Skeletal muscle satellite cell (primary cell): Measurements from ENCODE around the gene PPP2R2B.

Source experiments
- H3K27me3 ChIP-seq: 2 replicates; pipeline ENCODE4 v1.7.0; 2013; ENCODE audit warnings: low read length; ENCODE audit not compliant: control insufficient read depth, insufficient read depth
- H3K36me3 ChIP-seq: 2 replicates; pipeline ENCODE4 v1.7.0; 2013; ENCODE audit warnings: mild to moderate bottlenecking, control low read depth, low read length; ENCODE audit not compliant: insufficient read depth
- H3K4me1 ChIP-seq: 2 replicates; pipeline ENCODE4 v1.7.0; 2013; ENCODE audit warnings: low read length; ENCODE audit not compliant: control insufficient read depth, insufficient read depth
- H3K4me2 ChIP-seq: 2 replicates; pipeline ENCODE4 v1.7.0; 2013; ENCODE audit warnings: mild to moderate bottlenecking, low read length
- H3K4me3 ChIP-seq: 2 replicates; pipeline ENCODE4 v1.7.0; 2013; ENCODE audit warnings: low read length
- H3K9ac ChIP-seq: 2 replicates; pipeline ENCODE4 v1.7.0; 2013; ENCODE audit warnings: mild to moderate bottlenecking, low read depth, low read length, moderate library complexity
- H3K9me3 ChIP-seq: replicated peaks from 2 replicates; pipeline ENCODE4 v1.7.0; 2013; ENCODE audit warnings: mild to moderate bottlenecking, control low read depth, low read length

PPP2R2B gene

GRCh38 chr5:146903789-146904188, 25.2 kb upstream of the PPP2R2B start:
- Histone ChIP-seq H3K4me1 (no peaks in the 10 kb centered on the region), H3K4me2 (no peak overlapping the region), H3K27me3 (no peaks in the 10 kb centered on the region), H3K9me3 (no peaks in the 10 kb centered on the region), H3K9ac (no peak overlapping the region), H3K36me3 (no peaks in the 10 kb centered on the region), H3K4me3 (no peak overlapping the region)

GRCh38 chr5:146902471-146902870, 23.9 kb upstream of the PPP2R2B start:
- Histone ChIP-seq H3K36me3 (no peaks in the 10 kb centered on the region), H3K4me3 (no peak overlapping the region), H3K4me2 (no peak overlapping the region), H3K9ac (no peak overlapping the region), H3K27me3 (no peaks in the 10 kb centered on the region), H3K4me1 (no peaks in the 10 kb centered on the region), H3K9me3 (no peaks in the 10 kb centered on the region)

DNA sequence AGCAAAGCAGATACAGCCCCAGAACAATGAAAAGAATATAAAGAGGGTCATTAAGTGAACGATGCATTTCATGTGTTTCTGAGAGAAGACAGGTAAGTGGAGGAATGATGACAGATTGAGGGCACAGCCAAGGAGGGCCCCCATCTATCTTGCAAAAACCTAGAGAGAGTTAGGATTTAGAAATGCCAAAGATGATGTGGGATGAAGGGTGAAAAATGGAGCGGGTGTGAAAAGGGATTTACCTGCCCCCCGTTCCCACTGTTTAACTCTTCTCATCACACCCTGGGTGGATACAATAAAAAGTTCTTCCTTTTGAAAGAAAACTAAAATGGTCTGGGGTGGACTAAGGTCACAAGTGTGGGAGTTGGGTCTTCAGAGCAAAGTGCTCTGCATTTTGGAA, 18.5 kb upstream of the PPP2R2B start:
- no peaks in the 10 kb centered on the region for H3K36me3 ChIP-seq
- no peak overlapping the region for H3K4me3 ChIP-seq
- no peak overlapping the region for H3K9ac ChIP-seq
- H3K4me2 ChIP-seq, result no peak overlapping the region
- H3K27me3 ChIP-seq, result no peaks in the 10 kb centered on the region
- H3K9me3 ChIP-seq, result no peaks in the 10 kb centered on the region
- no peaks in the 10 kb centered on the region for H3K4me1 ChIP-seq

GRCh38 chr5:146894753-146895521, 16.4 kb upstream of the PPP2R2B start:
- Histone ChIP-seq H3K4me2 (no peak overlapping the region), H3K9ac (no peak overlapping the region), H3K27me3 (no peaks in the 10 kb centered on the region), H3K9me3 (no peaks in the 10 kb centered on the region), H3K4me3 (no peak overlapping the region), H3K4me1 (peaks cover 6% of the 10 kb centered on the region), H3K36me3 (no peaks in the 10 kb centered on the region)

DNA sequence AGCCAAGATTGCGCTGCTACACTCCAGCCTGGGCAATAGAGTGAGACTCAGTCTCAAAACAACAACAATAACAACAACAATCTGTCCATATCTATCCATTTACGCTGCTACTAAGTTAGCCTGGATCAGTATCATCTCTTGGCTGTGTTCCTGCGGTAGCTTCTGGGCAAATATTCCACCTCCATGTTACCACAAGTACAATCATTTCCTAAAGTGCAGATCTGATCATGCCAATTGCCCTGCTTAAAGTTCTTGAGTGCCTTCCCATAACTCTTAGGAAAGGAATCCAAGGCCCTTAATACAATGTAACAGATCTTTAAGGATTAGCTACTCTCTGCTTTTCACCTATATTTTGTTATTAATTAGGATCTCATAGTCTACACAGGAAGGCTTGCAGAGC, 15.4 kb upstream of the PPP2R2B start:
- no peak overlapping the region for H3K4me3 ChIP-seq
- H3K36me3 ChIP-seq, result no peaks in the 10 kb centered on the region
- H3K27me3 ChIP-seq, result no peaks in the 10 kb centered on the region
- H3K9me3 ChIP-seq, result no peaks in the 10 kb centered on the region
- H3K4me2 ChIP-seq, result no peak overlapping the region
- no peak overlapping the region for H3K9ac ChIP-seq
- H3K4me1 ChIP-seq, result peaks cover 6% of the 10 kb centered on the region

DNA sequence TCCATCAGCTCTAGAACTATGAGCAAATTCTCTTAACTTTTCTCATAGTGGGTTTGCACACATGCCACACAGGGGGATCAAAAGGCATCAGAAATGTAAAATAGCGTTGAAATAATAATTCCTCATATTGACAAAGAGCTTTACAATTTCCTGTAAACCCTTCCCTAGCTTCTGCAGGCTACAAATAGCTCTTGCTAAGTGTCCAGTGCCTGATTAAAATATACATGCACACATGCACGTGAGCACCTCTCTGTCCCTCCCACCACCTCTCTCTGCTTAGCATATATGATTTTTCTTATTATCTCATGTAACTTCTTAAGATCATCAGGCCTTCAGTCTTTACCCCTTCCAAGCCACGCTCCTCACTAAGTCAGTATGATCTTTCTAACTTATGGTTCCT, 13.7 kb upstream of the PPP2R2B start:
- no peak overlapping the region for H3K4me3 ChIP-seq
- peaks cover 6% of the 10 kb centered on the region for H3K4me1 ChIP-seq
- no peak overlapping the region for H3K4me2 ChIP-seq
- no peaks in the 10 kb centered on the region for H3K36me3 ChIP-seq
- H3K9me3 ChIP-seq, result no peaks in the 10 kb centered on the region
- H3K27me3 ChIP-seq, result no peaks in the 10 kb centered on the region
- H3K9ac ChIP-seq, result no peak overlapping the region

DNA sequence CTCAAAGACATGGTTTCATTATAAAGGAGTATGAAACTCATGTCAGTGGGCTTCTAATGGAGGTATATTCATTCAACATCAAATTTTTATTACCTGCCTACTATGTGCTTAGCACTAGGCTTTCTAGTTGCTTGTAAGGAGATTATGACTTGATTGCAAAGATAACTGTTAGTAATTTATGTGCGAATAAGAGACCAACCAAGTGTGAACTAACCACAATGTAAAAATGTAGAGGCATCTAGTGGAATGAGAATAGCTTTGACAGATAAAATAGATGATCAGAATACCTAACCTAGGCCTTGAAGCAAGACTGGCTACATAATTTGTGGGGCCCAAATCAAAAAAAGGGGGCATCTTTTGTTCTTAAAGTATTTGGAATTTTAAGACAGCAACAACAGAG, 13.0 kb upstream of the PPP2R2B start:
- no peak overlapping the region for H3K4me2 ChIP-seq
- H3K27me3 ChIP-seq, result no peaks in the 10 kb centered on the region
- H3K9ac ChIP-seq, result no peak overlapping the region
- H3K9me3 ChIP-seq, result no peaks in the 10 kb centered on the region
- H3K4me1 ChIP-seq, result peaks cover 6% of the 10 kb centered on the region
- H3K36me3 ChIP-seq, result no peaks in the 10 kb centered on the region
- no peak overlapping the region for H3K4me3 ChIP-seq

- no peak overlapping the region for H3K4me2 ChIP-seq
- H3K9ac ChIP-seq, result no peak overlapping the region
- no peaks in the 10 kb centered on the region for H3K27me3 ChIP-seq
- no peaks in the 10 kb centered on the region for H3K9me3 ChIP-seq
- H3K4me1 ChIP-seq, result peaks cover 6% of the 10 kb centered on the region
- H3K36me3 ChIP-seq, result no peaks in the 10 kb centered on the region
- H3K4me3 ChIP-seq, result no peak overlapping the region
Observed at GRCh38 chr5:146890731-146891440, 12.3 kb upstream of the PPP2R2B start.

GRCh38 chr5:146890066-146890465, 11.5 kb upstream of the PPP2R2B start:
- no peak overlapping the region for H3K9ac ChIP-seq
- H3K36me3 ChIP-seq, result no peaks in the 10 kb centered on the region
- H3K4me3 ChIP-seq, result no peak overlapping the region
- H3K4me2 ChIP-seq, result no peak overlapping the region
- no peaks in the 10 kb centered on the region for H3K9me3 ChIP-seq
- peaks cover 6% of the 10 kb centered on the region for H3K4me1 ChIP-seq
- H3K27me3 ChIP-seq, result no peaks in the 10 kb centered on the region

DNA sequence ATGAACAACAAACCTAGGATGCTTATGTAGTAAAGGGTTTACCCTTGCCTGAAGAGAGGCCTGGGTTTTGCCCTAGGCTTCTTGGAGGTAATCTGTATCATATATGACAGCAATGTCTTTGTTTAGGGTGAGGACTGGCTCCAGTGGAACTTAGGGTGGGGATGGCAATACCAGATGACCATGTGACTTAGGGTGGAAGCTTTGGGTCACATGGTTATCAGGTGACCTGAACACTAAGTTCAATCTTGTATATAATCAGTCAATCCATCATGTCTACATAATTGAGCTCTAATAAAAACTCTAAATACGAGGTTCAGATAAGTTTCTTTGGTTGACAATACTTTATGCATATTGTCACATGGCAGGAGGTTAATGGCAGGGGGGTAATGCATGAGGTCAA, 10.6 kb upstream of the PPP2R2B start:
- Histone ChIP-seq H3K4me2 (no peak overlapping the region), H3K27me3 (no peaks in the 10 kb centered on the region), H3K4me3 (no peak overlapping the region), H3K4me1 (peaks cover 6% of the 10 kb centered on the region), H3K36me3 (no peaks in the 10 kb centered on the region), H3K9ac (no peak overlapping the region), H3K9me3 (no peaks in the 10 kb centered on the region)

- no peak overlapping the region for H3K9ac ChIP-seq
- H3K36me3 ChIP-seq, result no peaks in the 10 kb centered on the region
- H3K9me3 ChIP-seq, result no peaks in the 10 kb centered on the region
- H3K4me3 ChIP-seq, result no peak overlapping the region
- peaks cover 2% of the 10 kb centered on the region for H3K27me3 ChIP-seq
- no peak overlapping the region for H3K4me2 ChIP-seq
- peaks cover 6% of the 10 kb centered on the region for H3K4me1 ChIP-seq
Observed at GRCh38 chr5:146888351-146888978, 9.9 kb upstream of the PPP2R2B start.
